Left renal cortex interstitium (tissue), 4 donors: ENCODE results near the gene DIPK1B. TPM values are rescaled to one million over a fixed set of nuclear protein-coding genes. Genes with fewer than 3 reads are reported as not detected.

ENCODE experiments used
- DNase-seq, 4 donors: peaks; one replicate each; pipeline ENCODE4 v3.0.0-alpha.2; 2013; ENCODE audit warnings: low read depth in 4 of 4, low spot score in 2 of 4, missing footprints in 1 of 4
- polyA plus RNA-seq, 4 donors: library from polyadenylated mRNA; unstranded; fragments of 120-200 nt; gene quantifications; one replicate each; pipeline ENCODE4 v1.2.1, GENCODE V29; 2013; ENCODE audit not compliant: insufficient read length in 4 of 4

DIPK1B gene
- polyA plus RNA-seq, 4 donors: 28.5 to 47.3 (median 40.1) TPM

GRCh38 chr9:136717399-136717798 is 5.0 kb downstream of the DIPK1B start:
- DNase-seq: no peak

DNA sequence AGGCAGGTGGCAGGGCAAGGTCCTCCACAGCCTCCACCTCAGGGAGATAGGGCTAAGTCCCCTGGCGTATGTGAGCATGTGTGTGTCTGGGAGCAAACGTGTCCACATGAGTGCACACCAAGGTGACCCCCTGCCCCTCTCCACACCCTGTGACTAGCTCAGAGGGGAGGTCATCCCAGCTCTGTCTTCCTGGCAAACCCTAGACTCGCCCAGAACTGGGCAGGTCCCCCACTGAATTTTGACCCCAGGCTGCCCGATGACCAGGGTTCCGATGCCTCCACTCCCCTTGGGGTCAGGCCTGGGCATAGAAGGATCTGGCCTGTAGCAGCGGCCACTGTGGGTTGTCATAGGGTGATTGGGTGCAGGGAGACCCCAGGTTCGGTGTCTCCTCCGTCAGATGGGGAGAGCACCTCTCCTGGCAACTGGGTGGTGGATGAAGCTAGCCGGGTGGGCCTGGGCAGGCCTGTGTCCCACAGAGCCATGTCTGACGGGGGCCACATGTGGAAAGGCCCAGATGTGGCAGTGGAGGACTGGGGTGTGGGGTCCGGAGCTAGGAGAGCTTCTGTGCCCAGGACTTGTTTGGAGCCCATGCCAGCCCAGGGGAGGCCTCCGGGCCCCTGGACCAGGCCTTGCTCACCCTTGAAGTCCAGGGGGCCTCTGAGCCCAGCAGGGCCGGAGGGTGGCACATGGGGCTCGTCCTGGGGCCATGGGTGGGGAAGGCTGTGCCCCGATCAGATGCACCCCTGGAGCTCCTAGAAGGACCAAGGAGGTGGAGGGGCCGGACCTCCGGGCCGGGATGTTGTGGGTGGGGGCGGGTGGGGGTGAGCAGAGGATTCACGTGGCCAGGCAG is 6.2 kb downstream of the DIPK1B start:
- DNase-seq: no peak

DNA sequence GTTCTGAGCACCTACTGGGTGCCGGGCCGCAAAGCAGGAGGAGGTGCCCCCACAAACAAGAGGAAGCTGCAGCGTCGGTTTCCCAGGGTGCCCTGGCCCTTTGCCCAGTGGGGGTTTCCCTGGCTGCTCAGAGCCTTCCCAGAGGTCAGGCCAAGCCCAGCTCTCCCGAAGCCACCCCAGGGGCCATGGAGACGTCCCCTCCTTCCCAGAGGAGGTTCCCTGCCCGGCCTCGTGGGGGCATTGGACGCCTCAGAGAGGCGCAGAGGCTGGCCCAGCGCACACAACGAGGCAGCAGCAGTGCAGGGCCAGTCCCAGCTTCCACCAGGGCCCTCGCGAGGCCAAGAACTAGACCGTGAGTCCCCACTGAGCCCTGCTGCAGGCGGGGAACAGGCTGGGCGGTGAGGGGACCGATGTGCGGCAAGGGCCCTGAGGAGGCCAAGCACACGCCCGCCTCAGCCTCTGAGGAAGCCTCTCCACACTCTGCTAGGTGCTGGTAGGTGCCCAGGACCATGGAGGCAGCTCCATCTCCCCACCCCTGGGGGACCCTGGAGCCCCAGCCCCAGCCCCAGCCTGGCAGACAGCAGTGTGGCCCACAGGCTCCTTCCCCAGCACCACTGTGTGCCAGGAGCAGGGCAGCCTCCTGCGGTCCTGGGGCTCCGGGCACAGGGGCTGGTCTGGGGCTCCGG is 7.0 kb downstream of the DIPK1B start:
- DNase-seq: no peak

DNA sequence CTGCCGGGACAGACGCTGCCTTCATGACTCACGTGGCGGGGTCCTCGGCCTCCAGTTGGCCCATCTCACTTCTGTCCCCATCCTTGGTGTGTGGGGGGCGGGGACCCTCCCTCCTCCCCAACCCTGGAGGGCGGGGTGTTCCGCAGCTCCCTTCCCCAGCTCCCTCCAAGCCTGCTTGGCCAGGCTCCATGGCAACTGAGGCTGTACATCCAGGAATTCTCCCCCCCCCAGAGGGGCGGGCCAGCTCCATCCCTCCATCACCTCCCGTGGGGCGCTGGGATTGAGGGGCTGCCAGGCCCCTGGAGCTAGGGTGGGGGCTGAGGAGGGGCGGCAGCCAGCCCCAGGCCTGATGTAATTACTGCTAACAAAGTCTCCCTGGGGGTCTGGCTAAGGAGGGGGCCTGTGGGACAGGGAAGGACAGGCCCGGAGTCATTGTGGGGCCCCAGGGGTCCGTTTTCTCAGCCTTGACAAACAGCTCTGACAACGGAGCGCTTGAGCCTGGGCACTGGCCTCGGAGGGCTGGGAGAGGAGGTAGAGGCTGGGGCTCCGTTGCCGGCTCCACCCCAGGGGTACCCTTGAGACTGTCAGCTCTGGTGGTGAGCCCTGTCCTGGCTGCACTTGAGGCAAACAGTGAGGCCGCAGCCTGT is 8.0 kb downstream of the DIPK1B start:
- DNase-seq: no peak

DNA sequence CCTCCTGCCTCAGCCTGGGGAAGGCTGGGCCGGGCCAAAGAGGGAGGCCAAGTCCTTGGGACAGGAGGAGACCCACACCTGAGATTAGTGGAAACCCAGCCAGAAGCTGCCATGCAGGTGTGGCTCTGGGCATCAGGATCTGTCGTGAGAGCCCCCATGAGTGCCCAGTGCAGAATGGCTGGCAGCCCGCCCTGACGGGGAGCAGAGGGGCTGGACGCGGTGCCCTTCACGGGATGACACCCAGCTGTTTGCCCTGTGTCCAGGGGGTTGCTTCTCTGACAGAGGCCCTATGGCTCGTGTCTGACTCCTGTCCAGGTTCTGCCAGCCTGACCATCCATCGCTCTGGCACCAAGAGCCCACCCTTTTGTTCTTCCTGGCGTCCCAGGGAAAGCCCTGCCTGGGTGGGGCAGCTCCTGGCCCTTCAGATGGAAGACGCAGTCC is 8.5 kb downstream of the DIPK1B start:
- DNase-seq: no peak

GRCh38 chr9:136721339-136722092 is 9.1 kb downstream of the DIPK1B start:
- DNase-seq: no peak

- DNase-seq: no peak
Observed at GRCh38 chr9:136722093-136722968, 10.0 kb downstream of the DIPK1B start.

DNA sequence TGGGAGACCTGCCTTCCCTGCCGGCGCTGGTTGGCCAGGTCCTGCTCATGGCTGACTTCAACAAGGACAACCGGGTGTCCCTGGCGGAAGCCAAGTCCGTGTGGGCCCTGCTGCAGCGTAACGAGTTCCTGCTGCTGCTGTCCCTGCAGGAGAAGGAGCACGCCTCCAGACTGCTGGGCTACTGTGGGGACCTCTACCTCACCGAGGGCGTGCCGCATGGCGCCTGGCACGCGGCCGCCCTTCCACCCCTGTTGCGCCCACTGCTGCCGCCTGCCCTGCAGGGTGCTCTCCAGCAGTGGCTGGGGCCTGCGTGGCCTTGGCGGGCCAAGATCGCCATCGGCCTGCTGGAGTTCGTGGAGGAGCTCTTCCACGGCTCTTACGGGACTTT is 10.6 kb downstream of the DIPK1B start:
- no peak for DNase-seq

- DNase-seq: no peak
Observed at GRCh38 chr9:136723362-136723976, 11.1 kb downstream of the DIPK1B start.

DNA sequence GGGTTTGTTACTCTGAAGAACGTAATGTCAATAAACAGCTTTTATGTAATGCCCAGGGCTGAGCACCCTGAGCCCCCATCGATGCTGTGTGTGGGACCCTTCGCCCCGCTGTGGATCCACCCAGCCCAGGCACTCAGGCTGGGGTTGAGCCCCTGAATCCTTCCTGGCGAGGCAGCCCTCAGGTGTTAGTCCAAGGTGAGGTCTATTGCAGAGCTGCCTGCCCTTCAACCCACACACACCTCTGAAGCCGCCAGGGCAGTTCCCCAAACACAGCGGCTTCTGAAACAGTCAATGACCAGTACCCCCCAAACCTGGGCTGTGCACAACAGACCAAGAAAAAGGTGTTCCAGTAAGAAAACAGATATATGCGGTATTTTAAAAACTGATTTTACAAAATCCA is 11.6 kb downstream of the DIPK1B start:
- DNase-seq: no peak

DNA sequence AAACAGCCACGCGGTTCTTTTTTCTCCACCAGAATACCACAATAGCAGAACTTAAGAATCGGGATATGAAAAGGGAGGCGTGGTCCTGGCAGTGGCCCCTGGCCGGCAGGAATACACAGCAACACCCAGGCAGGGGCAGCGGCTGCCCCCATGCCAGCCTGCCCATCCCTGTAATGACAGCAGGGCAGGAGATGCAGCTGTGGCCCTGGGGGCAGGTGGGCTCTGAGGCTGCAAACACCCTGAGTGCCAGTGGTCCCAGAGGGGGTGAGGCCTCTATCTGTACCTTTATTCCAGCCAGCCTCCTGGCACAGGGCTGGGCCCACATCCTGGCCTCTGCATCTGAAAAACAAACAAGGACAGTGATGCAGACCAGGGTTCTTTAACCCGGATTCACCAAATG is 12.4 kb downstream of the DIPK1B start:
- no peak for DNase-seq

GRCh38 chr9:136725612-136726011 is 13.2 kb downstream of the DIPK1B start:
- no peak for DNase-seq

- no peak for DNase-seq
Observed at GRCh38 chr9:136726118-136726517, 13.7 kb downstream of the DIPK1B start.

DNA sequence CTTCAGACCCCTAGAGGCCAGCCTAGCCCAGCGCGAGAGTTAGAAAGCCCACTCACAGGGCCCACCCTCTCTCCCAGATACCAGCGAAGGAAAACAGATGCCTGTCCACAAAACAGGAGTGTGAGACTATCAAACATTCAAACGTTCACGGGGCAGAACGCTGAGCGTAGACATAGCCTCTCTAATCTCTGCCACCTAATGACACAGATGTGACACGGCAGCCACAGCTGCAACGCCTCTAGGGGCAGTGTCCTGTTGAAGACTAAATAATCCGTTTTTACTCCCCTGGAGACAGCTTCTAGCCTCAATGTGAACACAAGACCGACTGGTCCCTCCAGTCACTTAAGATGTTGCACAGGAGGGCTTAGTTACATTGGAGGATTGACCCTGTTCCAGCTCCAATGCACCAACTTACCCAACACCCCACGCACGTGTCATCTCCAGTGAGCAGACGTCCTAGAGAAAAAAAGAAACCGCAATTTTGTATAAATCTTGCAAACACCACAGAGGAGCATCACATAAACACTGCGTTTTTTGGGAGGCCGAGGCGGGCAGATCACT is 14.3 kb downstream of the DIPK1B start:
- no peak for DNase-seq

GRCh38 chr9:136728080-136728547 is 15.7 kb downstream of the DIPK1B start:
- peak in 2 of 4 donors; percentile 72 to 77 for DNase-seq

GRCh38 chr9:136728548-136729123 is 16.3 kb downstream of the DIPK1B start:
- DNase-seq: no peak

DNA sequence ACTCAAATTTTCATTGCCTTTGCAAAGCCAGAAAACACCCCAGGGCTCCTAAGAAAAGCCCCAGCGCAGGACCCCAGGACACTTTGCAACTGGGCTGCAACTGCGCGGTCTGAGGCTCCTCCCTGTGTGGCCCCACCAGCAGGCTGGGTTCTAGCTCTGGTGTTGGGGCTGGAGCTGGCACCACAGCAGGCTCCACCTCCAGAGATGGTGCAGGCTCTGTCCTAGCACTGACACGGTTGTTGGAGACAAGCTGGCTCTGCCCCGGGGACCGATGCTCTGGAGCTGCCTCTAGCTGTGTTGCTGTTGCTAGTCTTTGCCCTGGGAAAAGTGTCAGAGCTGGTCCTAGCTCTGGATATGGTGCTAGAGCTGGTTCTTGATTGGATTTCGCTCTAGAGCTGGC is 16.8 kb downstream of the DIPK1B start:
- no peak for DNase-seq

GRCh38 chr9:136729926-136730325 is 17.6 kb downstream of the DIPK1B start:
- DNase-seq: no peak
